Endothelial cell of umbilical vein (primary cell): Measurements from ENCODE around the gene ABI3BP. TPM values are rescaled to one million over a fixed set of nuclear protein-coding genes. Genes with fewer than 3 reads are reported as not detected.

Source experiments
- BruUV-seq: library from RNA; stranded (reverse); fragments of 400-500 nt; replicated peaks from 2 replicates; lab custom pipeline; 2021; lab: Mats Ljungman, UMichigan
- CTCF ChIA-PET: fragments of 300-600, 350-600 bp; sonication (Branson Sonifier 250); formaldehyde crosslinking; loops from one replicate; lab custom pipeline; 2021; ENCODE audit warnings: antibody characterized with exemption, inconsistent platforms; lab: Charles Lee
- POLR2A ChIA-PET: fragments of 300-600, 350-600 bp; sonication (Branson Sonifier 250); formaldehyde crosslinking; loops from one replicate; lab custom pipeline; 2021; ENCODE audit warnings: antibody characterized with exemption, inconsistent platforms; lab: Charles Lee
- DNase-seq: peaks from one replicate; pipeline ENCODE4 v3.0.0-alpha.2; 2011; ENCODE audit warnings: low read depth, low spot score
- FAIRE-seq: peaks from 2 replicates; lab custom pipeline; 2011; peaks lifted over from hg19 to GRCh38; lab: Jason Lieb, UNC
- H2AFZ ChIP-seq: 2 replicates; pipeline ENCODE4 v1.6.0; 2012; ENCODE audit warnings: low read depth, low read length, control low read depth, inconsistent platforms
- H3K27ac ChIP-seq: 2 replicates; pipeline ENCODE4 v1.5.1; 2011; ENCODE audit warnings: low read depth, mild to moderate bottlenecking, control low read depth, low read length, moderate library complexity; ENCODE audit not compliant: insufficient read depth
- H3K27me3 ChIP-seq, 2 experiments: 2 replicates each; pipeline versions ENCODE4 v1.6.0 to v1.6.1; 2011; ENCODE audit warnings: low read length in 2 of 2, mixed read lengths in 1 of 2; ENCODE audit not compliant: control insufficient read depth in 2 of 2, insufficient read depth in 2 of 2
- H3K36me3 ChIP-seq, 2 experiments: 2 replicates in 1 of 2; 3 replicates in 1 of 2; pipeline ENCODE4 v1.5.1; 2011; ENCODE audit warnings: low read length in 2 of 2, mild to moderate bottlenecking in 1 of 2, moderate library complexity in 1 of 2; ENCODE audit not compliant: control insufficient read depth in 2 of 2, insufficient read depth in 2 of 2; ENCODE audit errors: extremely low read depth in 1 of 2
- H3K4me1 ChIP-seq: 3 replicates; pipeline ENCODE4 v1.5.1; 2011; ENCODE audit warnings: mild to moderate bottlenecking, low read length; ENCODE audit not compliant: control insufficient read depth, insufficient read depth; ENCODE audit errors: extremely low read depth
- H3K4me2 ChIP-seq: 2 replicates; pipeline ENCODE4 v1.6.1; 2011; ENCODE audit warnings: low read length, control low read depth, mixed read lengths; ENCODE audit not compliant: insufficient read depth
- H3K4me3 ChIP-seq, 3 experiments: fragments of 200-600 bp in 1 of 3; sonication (generic), shearing (Covaris generic) in 1 of 3; replicated peaks in 1 of 3; 2 replicates each; pipeline ENCODE4 v1.5.1; 2011 to 2016; ENCODE audit warnings: control low read depth in 3 of 3, low read length in 3 of 3, mild to moderate bottlenecking in 2 of 3, inconsistent platforms in 1 of 3, low read depth in 1 of 3, moderate library complexity in 1 of 3; ENCODE audit not compliant: insufficient read depth in 1 of 3
- H3K79me2 ChIP-seq: 2 replicates; pipeline ENCODE4 v1.6.0; 2012; ENCODE audit warnings: low read length, inconsistent platforms; ENCODE audit not compliant: control insufficient read depth, insufficient read depth
- H3K9ac ChIP-seq: replicated peaks from 2 replicates; pipeline ENCODE3; 2011; ENCODE audit warnings: low read length, control low read depth; ENCODE audit not compliant: insufficient read depth; ENCODE audit errors: extremely low read depth
- H3K9me1 ChIP-seq: replicated peaks from 3 replicates; pipeline ENCODE4 v1.6.0; 2011; ENCODE audit warnings: mild to moderate bottlenecking, low read length; ENCODE audit not compliant: control insufficient read depth, insufficient read depth; ENCODE audit errors: extremely low read depth
- H3K9me3 ChIP-seq: replicated peaks from 2 replicates; pipeline ENCODE4 v1.5.1; 2012; ENCODE audit warnings: low read length, inconsistent platforms; ENCODE audit not compliant: control insufficient read depth, insufficient read depth
- H4K20me1 ChIP-seq: replicated peaks from 2 replicates; pipeline ENCODE3; 2011; ENCODE audit warnings: mild to moderate bottlenecking, low read length; ENCODE audit not compliant: control insufficient read depth, insufficient read depth; ENCODE audit errors: extremely low read depth
- EZH2 ChIP-seq: IDR thresholded peaks from 2 replicates; pipeline ENCODE4 v1.6.1; 2012; ENCODE audit warnings: borderline replicate concordance, low read depth, mild to moderate bottlenecking, moderate library complexity, low read length, inconsistent platforms; ENCODE audit not compliant: severe bottlenecking
- FOS ChIP-seq: IDR thresholded peaks from 2 replicates; pipeline ENCODE4 v1.6.1; 2011; ENCODE audit warnings: mild to moderate bottlenecking, low read length, moderate library complexity, borderline replicate concordance; ENCODE audit not compliant: insufficient read depth
- GATA2 ChIP-seq: IDR thresholded peaks from 2 replicates; pipeline ENCODE4 v1.7.0; 2011; ENCODE audit warnings: low read depth, mild to moderate bottlenecking, moderate library complexity, mixed read lengths, low read length; ENCODE audit not compliant: insufficient read length, insufficient read depth
- JUN ChIP-seq: IDR thresholded peaks from 2 replicates; pipeline ENCODE4 v1.6.1; 2011; ENCODE audit warnings: borderline replicate concordance, low read depth; ENCODE audit not compliant: insufficient read length, insufficient read depth
- MAX ChIP-seq: IDR thresholded peaks from 2 replicates; pipeline ENCODE4 v1.6.1; 2011; ENCODE audit not compliant: insufficient read depth, insufficient read length
- MYC ChIP-seq: IDR thresholded peaks from one replicate; pipeline ENCODE4 v1.6.1; 2011; ENCODE audit warnings: mild to moderate bottlenecking, low read depth, low read length
- POLR2A ChIP-seq: IDR thresholded peaks from 2 replicates; pipeline ENCODE4 v1.6.1; 2012; ENCODE audit warnings: low read depth, mild to moderate bottlenecking, control low read depth, low read length
- POLR2AphosphoS5 ChIP-seq: IDR thresholded peaks from 2 replicates; pipeline ENCODE4 v1.6.1; 2012; ENCODE audit warnings: low read depth, mild to moderate bottlenecking, control low read depth, low read length, moderate library complexity; ENCODE audit not compliant: insufficient read depth
- dilution Hi-C: fragments of 300-500 bp; cut with MboI; formaldehyde crosslinking; loops from one replicate; pipeline ENCODE4 v1.15.0; 2019; ENCODE audit warnings: low sequenced_read_pairs; ENCODE audit not compliant: extremely low pct_ligation_motif_present
- intact Hi-C: fragments of 100-400 bp; cut with micrococcal nuclease; formaldehyde crosslinking; loops from one replicate; pipeline ENCODE4 v1.10.0; 2022
- polyA plus RNA-seq, 4 experiments: library from polyadenylated mRNA; depleted of rRNA in 3 of 4; stranded (reverse) in 3 of 4; unstranded in 1 of 4; fragments of >200 nt; gene quantifications; 2 replicates each; pipeline versions ENCODE4 v1.2.1 to v1.2.3, GENCODE V29; 2011 to 2012; ENCODE audit warnings: missing spikeins in 1 of 4
- total RNA-seq: library from RNA; stranded (reverse); gene quantifications from 2 replicates; pipeline ENCODE4 v1.2.3, GENCODE V29; 2021
- TF ChIP-seq, protein P1 (sequence below), 2 donors: IDR thresholded peaks; 1 replicate in 1 of 2; 2 replicates in 1 of 2; pipeline ENCODE4 v1.5.1; 2011; ENCODE audit warnings: low read length in 2 of 2, mild to moderate bottlenecking in 2 of 2, moderate library complexity in 2 of 2, control low read depth in 1 of 2, inconsistent platforms in 1 of 2, low read depth in 1 of 2; ENCODE audit not compliant: insufficient read depth in 1 of 2; ENCODE audit errors: extremely low read depth in 1 of 2

The ABI3BP gene
- total and polyA plus RNA-seq, 2 donors (not counting 3 experiments of a cell fraction or from before 2014, with no cell fraction given) = 78.1 to 106 TPM

- intact Hi-C loops = loop anchor here (5.0 to 10.0 kb wide), 2 partner anchors 79 to 212 kb away; partner anchors contain the start of gene TMEM45A
- dilution Hi-C loops = no loop called here
- Histone ChIP-seq H3K9me1 (no peaks in the 10 kb centered on the region), H3K4me3 (no peak overlapping the region), H3K9me3 (no peaks in the 10 kb centered on the region), H3K79me2 (peaks cover 16% of the 10 kb centered on the region), H3K4me1 (peaks cover 8% of the 10 kb centered on the region), H4K20me1 (no peaks in the 10 kb centered on the region), H3K27ac (no peak overlapping the region), H3K27me3 (peaks cover 5 to 7% of the 10 kb centered on the region in 2 experiments), H3K4me2 (no peak overlapping the region), H2AFZ (no peak overlapping the region), H3K9ac (no peak overlapping the region), H3K36me3 (no peaks in the 10 kb centered on the region)
- FAIRE-seq (no peak), DNase-seq (no peak)
- TF ChIP-seq EZH2 = no peak
- no peak for TF ChIP-seq POLR2A
- no peak for TF ChIP-seq MYC
- no peak for TF ChIP-seq MAX
- no peak for TF ChIP-seq JUN
- no TSS peak for BruUV-seq
- ChIA-PET CTCF (interaction anchor here (0.8 to 1.8 kb wide), 2 partner anchors 12 to 244 kb away, joined by 3 to 6 read pairs; no protein-coding TSS in a partner anchor), POLR2A (no interaction called here)
Observed at GRCh38 chr3:100706365-100706764, 286.9 kb downstream of the ABI3BP start.

DNA sequence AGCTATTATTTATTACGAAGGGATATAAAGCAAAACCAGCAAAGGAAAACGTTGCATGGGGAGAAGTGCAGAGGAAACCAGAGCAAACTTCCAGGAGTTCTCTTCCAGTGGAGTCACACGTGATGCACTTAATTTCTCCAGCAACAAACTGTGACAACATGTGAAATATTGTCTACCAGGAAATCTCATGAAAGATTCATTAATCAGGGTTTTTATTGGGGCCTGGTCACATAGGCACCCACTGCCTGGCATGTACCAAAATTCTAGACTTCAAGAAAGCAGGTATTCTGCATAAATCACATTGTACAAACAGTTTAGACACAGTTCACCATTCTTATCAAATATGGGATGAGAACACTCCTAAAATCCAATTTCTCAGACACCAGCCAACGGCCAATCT is 289.4 kb downstream of the ABI3BP start:
- no peak overlapping the region for H3K4me3 ChIP-seq
- no peak overlapping the region for H3K9ac ChIP-seq
- DNase-seq (no peak), FAIRE-seq (no peak)
- no peaks in the 10 kb centered on the region for H4K20me1 ChIP-seq
- H3K27me3 ChIP-seq = peaks cover 7 to 18% of the 10 kb centered on the region in 2 experiments
- POLR2A ChIA-PET = no interaction called here
- dilution Hi-C loops (no loop called here), intact Hi-C loops (loop anchor here (10.0 kb wide), 1 partner anchor 209 kb away; the partner anchor contains the start of gene TMEM45A)
- H3K9me3 ChIP-seq = no peaks in the 10 kb centered on the region
- no peak for TF ChIP-seq POLR2A
- no peak for TF ChIP-seq MAX
- TF ChIP-seq EZH2 = no peak
- TF ChIP-seq MYC = no peak
- TF ChIP-seq, protein P1, sequence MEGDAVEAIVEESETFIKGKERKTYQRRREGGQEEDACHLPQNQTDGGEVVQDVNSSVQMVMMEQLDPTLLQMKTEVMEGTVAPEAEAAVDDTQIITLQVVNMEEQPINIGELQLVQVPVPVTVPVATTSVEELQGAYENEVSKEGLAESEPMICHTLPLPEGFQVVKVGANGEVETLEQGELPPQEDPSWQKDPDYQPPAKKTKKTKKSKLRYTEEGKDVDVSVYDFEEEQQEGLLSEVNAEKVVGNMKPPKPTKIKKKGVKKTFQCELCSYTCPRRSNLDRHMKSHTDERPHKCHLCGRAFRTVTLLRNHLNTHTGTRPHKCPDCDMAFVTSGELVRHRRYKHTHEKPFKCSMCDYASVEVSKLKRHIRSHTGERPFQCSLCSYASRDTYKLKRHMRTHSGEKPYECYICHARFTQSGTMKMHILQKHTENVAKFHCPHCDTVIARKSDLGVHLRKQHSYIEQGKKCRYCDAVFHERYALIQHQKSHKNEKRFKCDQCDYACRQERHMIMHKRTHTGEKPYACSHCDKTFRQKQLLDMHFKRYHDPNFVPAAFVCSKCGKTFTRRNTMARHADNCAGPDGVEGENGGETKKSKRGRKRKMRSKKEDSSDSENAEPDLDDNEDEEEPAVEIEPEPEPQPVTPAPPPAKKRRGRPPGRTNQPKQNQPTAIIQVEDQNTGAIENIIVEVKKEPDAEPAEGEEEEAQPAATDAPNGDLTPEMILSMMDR (IDR thresholded peaks at IDR 0.05; ENCODE audit: extremely low read depth in 1 of 2, insufficient read depth in 1 of 2, low read depth in 1 of 2, low read length in 2 of 2) = no peak
- no peak for TF ChIP-seq GATA2
- TF ChIP-seq FOS = no peak
- no peak for TF ChIP-seq JUN
- TF ChIP-seq POLR2AphosphoS5 = no peak
- no peak overlapping the region for H2AFZ ChIP-seq
- H3K36me3 ChIP-seq = no peaks in the 10 kb centered on the region
- H3K4me2 ChIP-seq = no peak overlapping the region
- CTCF ChIA-PET = interaction anchor here (1.1 kb wide), 1 partner anchor 241 kb away, joined by 5 read pairs; no protein-coding TSS in a partner anchor
- H3K27ac ChIP-seq = no peak overlapping the region
- H3K9me1 ChIP-seq = no peaks in the 10 kb centered on the region
- BruUV-seq = no TSS peak
- no peaks in the 10 kb centered on the region for H3K79me2 ChIP-seq
- peaks cover 4% of the 10 kb centered on the region for H3K4me1 ChIP-seq
